GM12891 (cell line): ENCODE measurements around the gene SPARCL1.

ENCODE experiments used
- POLR2A ChIP-seq: IDR thresholded peaks from 2 replicates; pipeline ENCODE4 v1.6.1; 2011; ENCODE audit warnings: low read depth, low read length, control low read depth
- POLR2AphosphoS5 ChIP-seq: IDR thresholded peaks from 2 replicates; pipeline ENCODE4 v1.6.1; 2011; ENCODE audit warnings: low read depth, low read length, control low read depth
- SPI1 ChIP-seq: IDR thresholded peaks from 2 replicates; pipeline ENCODE4 v1.6.1; 2011; ENCODE audit warnings: low read depth, low read length, control low read depth
- TAF1 ChIP-seq: IDR thresholded peaks from 2 replicates; pipeline ENCODE4 v1.6.1; 2011; ENCODE audit warnings: low read depth, low read length, control low read depth

- TF ChIP-seq POLR2AphosphoS5 (no peak), POLR2A (no peak), TAF1 (no peak), SPI1 (no peak)
Measured at GRCh38 chr4:87497578-87497977, 31.6 kb downstream of the SPARCL1 start.
